GM19351 (cell line): ENCODE data around the gene SIAH1.
"Not testable (repeated sequence)": the region's sequence is repeated elsewhere in the genome, so short reads cannot be mapped to it uniquely, and the experiment has no call there.

Source experiments
- ATAC-seq: cut with Tn5 transposase; IDR thresholded peaks from one replicate; pipeline ENCODE4 v1.9.1; 2021; ENCODE audit warnings: mild to moderate bottlenecking, moderate library complexity; ENCODE audit not compliant: unreplicated experiment

Gene SIAH1

DNA sequence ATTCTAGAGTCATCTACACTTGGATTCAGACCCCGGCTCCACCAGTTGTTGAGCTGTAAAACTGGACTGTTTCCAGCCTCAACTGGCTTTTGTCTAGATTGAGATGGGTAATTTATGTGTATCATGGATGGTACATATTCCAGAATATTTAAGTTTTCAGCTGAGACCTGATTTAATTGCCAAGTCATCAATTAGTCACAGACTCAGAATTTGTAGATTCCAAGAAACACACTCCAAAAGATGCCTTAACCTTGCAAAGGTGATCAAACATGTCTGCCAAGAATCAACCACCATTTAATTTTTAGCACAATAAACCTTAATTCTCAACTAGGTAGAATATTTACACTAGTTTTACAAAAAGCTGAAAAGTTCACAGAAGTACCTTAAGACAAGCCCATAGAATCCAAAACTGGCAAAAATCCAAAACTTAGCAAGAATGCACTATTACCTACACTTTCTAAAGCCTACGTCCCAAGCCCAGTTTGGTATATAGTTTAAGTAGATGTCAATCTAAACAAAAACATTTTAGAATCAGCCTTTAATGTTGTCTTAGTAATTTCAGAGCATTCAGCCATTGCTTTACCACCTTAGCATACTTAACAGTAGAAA, 17.7 kb downstream of the SIAH1 start:
- no peak for ATAC-seq

DNA sequence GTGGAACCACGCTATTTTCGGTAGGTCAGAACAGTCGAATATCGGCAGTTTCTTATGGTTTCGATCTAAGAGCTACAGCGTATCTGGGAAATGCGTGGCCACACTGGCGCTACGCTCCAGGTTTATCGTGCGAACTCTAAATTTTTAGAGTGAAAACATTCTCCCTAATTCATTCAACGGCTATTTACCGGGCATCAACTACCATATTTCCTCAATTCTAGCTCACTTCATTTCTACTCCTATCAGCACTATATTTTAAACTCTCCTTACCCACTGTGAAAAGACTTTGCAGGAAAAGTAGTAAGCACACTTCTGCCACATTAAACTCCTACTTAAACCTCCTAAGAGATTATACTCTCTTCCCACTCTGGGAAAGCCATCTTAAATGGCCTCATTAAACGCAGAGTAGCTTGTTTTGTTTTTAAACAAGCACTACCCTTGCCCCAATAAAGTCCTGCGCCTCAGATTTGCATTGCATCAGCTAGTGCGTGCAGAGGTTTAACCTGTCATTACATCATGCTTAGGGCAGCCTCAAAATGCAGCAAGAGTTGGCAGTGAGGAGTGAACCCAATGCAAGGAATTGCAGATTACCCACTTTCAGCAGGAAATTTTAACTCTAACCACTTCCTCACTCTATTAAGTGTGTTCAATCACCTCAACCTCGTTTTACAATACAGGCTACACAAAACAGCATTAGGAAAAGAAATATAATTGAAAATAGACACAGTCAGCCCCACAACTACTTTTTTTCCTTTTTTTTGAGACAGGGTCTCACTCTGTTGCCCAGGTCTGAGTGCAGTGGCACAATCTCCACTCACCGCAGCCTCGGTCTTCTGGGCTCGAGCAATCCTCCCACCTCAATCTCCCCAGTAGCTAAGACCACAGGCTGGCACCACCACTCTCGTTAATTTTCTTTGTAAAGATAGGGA, 18.8 kb downstream of the SIAH1 start:
- ATAC-seq = peak; percentile 69

DNA sequence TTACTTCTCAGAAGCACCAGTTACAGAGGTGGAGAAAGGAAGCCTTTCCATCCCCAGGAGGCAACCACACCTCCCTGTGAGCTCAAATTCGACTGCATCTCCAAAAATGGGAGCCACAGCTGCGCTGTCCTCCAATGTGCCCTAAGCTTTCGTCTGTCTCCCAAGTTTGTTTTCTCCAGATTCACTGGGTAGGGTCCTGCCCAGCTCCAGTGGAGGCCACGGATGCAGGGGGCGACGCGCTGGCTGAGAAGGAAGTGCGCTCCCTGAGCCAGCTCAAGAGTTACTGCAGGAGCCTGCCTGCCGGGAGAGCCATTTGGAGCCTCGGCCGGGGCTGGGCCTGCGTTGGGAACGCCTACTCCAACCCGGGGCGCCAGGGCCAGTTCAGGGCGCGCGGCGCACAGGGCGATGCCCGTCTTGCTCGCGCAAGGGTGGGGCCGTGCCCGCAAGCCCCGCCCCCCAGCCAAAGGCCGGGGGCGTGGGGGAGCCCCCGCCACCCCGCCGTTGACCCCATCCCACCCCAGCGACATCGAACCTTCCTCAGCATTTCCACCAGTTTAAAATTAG, 19.5 kb downstream of the SIAH1 start:
- ATAC-seq = peak; percentile 85

DNA sequence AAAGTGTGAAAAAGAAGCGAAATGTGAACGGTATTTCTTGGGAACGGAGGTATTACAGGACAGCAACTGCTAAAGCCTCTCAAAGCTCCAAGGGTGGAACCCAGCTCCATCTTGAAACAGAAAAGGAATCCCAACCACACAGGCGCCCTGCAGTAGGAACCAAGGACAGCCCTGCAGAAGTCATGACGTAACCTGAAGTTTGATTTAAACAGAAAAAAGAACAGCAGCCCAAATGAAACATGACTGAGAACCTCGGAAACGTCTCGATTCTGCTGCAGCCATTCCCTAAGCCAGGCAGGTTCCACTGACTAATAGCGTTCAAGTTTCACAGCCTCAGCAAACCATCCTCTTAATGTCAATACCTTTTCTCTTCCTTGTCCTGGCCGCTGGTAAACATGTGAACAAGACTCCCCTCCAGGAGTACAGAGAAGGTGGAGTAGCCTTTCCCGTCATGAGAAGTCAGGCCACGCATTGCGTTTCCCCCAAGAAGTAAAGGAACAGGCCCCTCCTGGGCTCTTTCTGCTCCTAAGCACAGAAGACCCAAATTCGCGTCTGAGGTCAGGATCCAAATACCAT, 20.1 kb downstream of the SIAH1 start:
- no peak for ATAC-seq

DNA sequence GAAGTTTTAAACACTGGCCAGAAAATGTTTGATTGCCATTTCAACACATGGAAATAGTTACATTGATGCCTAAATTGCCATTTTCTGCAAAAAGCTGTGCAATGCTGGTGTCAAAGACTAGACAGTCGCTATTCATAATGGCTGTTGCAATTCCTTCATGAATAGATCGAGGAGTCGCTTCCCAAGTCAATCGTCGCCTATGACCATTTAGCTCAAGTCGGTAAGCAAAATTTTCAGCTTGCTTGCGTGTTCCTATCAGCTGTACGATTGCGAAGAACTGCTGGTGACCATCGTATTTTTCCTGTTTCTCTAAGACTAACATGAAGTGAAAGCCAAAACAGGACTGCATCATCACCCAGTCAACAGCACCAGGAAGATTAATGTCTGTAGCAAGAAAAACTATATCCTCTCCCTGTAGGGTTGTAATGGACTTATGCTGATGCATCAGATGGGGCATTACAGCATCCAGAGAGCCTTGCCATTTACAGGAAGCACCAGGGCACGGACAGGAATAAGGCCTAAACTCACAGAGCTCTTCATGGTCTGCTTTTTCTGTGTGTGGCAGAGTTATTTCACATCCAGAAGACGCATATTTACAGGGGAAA, 23.6 kb downstream of the SIAH1 start:
- ATAC-seq = no peak

DNA sequence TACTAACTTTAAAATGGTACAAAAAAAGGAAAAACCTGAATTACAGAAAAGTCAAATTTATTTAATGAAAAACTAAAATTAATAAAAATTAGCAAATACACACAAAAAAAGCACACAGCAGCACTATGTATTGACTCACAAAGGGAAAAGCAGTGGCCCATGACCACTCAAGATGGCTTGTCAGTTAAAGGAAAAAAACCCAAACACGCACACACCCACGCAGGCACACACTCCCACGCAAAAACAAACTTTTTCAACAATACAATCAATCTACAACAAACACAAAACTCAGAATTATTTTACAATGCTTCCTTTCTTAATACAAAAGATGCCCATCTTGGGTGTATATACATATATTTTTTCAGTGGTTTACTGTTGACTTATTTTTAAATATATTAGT, 24.2 kb downstream of the SIAH1 start:
- ATAC-seq = no peak

DNA sequence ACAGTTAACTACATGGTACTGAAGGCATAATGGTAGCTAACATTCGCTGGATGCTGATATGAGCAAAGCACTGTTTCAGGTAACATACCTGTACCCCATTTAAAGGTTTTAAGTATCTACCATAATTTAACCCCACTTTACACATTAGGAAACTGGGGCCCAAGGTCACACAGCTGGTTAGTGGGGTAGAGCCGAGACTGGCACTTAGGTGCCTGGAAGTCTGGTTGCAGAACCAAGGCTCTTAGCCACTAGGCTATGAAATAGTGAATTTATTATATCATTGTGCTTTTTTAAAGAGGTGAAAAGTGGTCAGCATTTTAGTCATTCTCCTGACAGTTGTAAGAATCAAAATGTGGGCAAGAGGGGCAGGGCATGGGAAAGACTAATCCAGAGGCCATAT, 25.2 kb downstream of the SIAH1 start:
- no peak for ATAC-seq

DNA sequence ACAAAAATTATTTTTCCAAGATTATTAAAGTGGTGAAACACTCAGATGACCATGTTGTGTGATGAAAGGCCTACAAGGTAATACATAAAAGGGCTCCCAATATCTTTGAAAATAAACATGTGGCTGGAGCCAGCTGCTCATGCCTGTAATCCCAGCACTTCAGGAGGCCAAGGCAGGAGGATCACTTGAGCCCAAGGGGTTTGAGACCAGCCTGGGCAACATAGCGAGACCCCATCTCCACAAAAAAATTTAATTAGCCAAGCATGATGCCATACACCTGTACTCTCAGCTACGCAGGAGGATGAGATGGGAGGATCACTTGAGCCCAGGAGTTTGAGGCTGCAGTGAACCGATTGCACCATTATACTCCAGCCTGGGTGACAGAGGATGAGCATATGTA, 26.8 kb downstream of the SIAH1 start:
- ATAC-seq = no peak

DNA sequence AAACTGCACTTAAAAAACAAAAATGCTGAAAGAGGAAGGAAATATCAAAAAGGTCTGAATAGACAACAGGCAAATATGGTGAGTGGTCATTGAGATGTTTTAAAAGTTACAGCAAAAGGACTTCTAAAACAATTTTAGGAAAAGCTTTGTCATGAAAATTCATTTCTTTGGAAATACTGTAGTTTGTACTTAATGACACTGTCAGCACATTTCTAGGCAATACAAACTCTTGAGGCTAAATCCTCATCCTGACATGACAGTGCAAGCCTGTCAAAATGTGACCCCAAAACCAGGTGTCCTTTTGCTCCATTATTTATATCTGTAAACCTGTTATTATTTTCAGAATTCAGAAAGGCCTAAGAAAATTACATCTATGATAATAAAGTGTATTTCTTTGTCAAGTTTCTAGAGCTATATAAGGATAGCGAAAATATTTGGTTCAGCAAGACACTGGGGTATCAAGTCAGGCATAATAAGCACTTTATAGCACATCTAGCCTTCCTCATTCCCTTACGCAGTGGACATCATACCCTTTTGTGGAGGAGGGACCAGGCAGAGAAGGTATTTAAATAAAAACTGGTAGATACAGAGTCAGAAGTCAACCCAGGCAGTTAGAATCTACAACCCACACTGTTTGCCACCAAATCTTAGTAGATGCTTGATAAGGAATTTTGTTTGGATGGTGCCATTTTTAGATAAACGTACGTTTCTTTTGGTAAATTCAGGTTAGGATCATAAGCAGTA, 28.4 kb downstream of the SIAH1 start:
- ATAC-seq = no peak

DNA sequence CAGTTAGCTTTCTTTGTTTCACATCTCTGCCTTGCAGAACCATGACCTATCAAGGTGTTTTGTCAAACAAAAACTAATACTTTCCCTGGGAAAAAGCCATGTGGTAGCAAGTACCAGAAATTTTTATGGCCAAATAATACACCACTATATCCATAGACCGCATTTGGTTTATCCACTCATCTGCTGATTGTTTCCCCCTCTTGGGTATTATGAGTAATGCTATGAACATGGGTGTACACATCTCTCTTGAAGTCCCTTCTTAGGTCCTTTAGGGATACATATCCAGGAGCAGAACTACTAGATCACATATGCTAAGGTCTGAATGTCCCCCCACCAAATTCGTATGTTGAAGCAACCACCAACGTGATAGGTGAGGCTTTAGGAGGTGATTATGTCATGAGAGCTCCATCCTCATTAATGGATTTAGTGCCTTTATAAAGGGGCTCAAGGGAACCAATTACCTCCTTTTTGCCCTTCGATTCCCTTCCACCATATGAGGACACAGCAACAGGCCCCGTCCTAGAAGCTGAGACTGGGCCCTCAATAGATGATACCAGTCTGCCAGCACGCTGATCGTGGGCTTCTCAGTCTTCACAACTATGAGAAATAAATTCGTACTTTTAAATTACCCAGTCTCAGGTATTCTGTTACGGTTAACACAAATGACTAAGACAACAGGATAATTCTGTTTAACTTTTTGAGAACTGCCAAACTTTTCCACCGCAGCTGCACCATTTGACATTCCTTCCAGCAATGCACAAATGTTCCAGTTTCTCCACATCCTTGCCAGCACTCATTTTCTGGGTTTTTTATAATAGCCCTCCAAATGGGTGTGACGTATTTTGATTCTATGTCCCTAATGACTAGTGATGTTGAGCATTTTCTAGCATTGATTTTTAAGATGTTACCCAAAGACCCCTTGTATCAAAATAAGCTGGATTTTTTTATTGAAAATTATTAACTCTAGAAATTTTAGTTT, 30.0 kb downstream of the SIAH1 start:
- ATAC-seq = no peak

DNA sequence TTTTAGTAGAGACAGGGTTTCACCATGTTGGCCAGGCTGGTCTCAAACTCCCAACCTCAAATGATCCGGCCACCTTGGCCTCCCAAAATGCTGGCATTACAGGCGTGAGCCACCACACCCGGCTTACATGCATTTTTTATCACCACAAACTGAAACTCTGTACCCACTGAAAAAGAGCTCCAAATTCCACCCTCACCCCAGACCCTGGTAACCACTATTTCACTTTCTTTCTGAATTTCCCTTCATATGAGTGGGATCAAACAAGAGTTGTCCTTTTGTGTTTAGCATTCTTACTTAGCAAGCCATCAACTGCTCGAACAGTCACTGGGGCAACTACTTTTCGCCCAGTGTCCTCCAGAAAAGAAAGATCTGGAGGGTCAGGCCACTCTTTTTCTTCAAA, 30.8 kb downstream of the SIAH1 start:
- not testable (repeated sequence) for ATAC-seq

DNA sequence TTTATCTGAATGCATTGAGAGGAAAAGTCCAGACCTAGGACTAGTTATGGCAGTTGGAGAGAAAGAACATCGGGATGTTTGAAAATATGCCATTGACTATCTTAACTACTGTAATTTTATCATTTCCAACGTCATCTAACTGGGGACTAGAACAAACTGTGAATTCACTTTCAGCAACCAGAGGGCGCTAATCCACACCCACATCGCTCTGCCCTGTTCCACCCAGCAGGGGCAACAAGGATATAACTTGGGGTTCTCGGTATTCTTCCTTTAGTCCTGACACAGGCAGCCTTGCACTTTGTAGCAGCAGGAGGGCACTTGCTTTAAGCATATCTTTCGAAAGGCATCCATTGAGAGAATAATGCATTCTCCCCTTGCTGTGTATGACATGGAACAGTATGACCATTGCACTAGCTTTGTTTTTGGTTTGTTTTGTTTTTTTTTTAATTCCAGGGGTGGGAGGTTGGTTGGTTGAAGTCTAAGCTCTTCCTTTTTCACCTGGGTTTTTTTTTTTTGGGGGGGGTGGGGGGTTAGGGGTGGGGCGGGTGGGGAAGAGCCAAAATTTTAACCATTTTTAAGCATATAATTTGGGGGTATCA, 31.5 kb downstream of the SIAH1 start:
- ATAC-seq = peak; percentile 77

DNA sequence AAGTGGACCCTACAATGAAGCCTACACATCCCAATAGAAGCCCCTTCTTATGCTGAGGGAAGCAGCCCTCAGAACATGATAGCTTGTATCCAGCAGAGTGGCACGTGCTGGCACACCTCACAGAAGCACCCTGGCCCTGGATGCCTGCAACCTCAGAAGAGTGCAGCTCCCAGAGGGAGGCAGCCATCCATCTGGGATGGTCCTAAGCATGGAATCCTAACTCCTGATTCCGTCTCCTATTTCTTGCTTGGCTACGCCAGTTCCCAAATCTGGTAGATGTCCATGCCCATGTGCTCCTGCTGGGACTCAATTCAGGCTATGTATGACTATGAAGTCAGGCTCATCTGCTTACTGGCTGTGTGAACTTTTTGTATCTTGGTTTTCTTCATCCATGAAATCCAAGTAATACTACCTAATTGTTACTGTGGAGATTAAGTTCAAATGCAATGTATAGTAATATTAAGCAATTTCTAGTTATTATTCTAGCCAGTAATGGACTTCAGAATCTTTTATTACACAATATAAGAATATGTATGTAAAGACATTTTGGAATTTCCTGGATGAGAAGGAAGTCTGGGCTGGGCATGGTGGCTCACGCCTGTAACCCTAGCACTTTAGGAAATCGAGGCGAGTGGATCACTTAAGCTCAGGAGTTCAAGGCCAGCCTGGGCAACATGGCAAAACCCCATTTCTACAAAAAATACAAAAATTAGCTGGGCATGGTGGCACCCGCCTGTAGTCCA, 32.4 kb downstream of the SIAH1 start:
- no peak for ATAC-seq

DNA sequence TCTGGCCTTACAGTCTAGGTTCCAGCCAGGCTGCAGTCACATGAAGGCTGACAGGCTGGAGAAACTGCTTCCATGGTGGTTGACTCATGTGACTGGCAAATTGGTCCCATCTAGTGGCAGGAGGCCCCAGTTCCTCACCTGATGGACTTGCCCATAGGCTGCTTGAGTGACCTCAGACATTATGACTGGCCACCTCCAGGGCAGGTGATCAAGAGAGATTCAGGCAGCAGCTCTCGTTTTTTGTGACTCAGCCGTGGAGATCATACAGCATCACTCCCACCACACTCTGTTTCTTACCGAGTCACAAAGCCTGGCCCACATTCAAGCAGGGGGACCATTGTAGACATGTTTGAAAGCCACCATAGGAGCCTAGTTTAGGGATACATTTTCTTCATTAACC, 34.5 kb downstream of the SIAH1 start:
- no peak for ATAC-seq

DNA sequence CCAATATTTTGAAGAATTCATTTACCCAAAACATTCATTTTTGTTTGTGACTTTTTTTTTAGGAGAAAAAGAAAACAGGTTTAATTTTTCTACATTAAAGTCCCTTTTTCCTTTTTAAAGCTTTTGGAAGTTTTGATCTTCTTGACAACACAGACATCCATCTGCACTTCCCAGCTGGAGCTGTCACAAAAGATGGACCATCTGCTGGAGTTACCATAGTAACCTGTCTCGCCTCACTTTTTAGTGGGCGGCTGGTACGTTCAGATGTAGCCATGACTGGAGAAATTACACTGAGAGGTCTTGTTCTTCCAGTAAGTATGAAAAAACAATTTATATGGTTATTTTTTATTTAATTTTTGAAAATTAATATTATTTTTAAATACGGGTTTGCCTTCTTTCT, 37.2 kb downstream of the SIAH1 start:
- no peak for ATAC-seq

DNA sequence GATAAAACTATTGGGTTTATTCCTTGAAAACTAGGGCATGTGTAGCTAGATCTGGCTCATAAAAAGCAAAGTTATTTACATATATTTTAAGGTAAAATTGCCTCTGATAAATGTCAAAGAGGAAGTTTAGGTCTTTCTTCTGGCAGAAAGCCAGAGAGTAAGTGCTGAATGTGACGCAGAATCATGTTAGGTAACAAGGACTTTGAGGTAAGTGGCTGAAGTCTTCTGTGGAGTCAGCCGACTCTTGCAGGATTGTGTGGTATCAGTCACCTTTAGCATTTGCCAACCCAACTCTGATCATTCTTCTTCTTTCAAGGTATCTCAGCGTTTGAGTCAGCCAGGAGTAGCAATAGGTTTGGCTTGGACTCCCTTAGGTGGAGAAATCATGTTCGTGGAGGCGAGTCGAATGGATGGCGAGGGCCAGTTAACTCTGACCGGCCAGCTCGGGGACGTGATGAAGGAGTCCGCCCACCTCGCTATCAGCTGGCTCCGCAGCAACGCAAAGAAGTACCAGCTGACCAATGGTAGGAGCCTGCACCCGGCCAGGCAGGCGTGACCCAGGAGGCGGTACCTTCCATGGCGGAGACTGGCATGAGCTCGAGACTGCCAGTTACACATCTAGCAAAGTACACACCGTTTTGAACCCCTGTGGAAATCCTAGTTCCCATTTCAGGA, 37.9 kb downstream of the SIAH1 start:
- ATAC-seq = no peak

DNA sequence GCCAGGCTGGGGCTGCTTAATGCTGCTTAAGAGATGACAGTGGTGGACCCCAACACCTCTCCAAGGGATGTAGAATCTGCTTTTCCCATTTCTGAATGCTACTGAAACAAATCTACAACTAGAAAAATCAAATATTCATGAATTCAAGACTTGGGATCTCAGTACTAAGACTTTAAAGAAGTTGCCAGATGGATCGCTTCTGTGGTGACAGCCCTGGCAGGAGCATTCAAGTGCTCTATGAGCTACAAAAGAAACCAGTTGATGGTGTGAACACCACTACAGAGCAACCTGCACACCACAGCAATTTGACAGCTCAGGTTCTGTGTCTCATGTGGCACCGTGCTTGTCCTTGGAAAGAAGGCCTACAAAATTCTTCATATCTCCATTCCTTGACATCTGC, 42.6 kb downstream of the SIAH1 start:
- no peak for ATAC-seq

DNA sequence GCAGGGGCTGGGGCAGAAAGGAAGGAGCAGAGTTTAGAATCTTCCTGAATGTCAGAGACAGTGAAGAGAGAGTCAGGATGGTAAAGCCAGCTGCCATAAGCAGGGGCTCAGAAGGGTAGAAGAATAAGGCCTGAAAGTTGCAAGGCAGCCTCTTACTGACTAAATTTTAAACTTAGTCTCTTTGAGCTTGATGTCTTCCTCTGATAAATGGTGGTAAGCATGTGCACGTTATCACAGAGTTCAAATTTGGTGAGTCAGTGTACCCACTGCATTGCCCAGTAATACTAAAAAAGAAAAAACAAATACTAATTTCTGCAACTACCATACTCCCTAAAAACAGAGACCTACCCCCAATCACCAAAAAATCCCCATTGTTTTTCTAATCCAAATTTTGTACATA, 45.2 kb downstream of the SIAH1 start:
- ATAC-seq = no peak
